ENCODE data around the gene ZNF277.

Gene ZNF277, protein sequence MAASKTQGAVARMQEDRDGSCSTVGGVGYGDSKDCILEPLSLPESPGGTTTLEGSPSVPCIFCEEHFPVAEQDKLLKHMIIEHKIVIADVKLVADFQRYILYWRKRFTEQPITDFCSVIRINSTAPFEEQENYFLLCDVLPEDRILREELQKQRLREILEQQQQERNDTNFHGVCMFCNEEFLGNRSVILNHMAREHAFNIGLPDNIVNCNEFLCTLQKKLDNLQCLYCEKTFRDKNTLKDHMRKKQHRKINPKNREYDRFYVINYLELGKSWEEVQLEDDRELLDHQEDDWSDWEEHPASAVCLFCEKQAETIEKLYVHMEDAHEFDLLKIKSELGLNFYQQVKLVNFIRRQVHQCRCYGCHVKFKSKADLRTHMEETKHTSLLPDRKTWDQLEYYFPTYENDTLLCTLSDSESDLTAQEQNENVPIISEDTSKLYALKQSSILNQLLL

DNA sequence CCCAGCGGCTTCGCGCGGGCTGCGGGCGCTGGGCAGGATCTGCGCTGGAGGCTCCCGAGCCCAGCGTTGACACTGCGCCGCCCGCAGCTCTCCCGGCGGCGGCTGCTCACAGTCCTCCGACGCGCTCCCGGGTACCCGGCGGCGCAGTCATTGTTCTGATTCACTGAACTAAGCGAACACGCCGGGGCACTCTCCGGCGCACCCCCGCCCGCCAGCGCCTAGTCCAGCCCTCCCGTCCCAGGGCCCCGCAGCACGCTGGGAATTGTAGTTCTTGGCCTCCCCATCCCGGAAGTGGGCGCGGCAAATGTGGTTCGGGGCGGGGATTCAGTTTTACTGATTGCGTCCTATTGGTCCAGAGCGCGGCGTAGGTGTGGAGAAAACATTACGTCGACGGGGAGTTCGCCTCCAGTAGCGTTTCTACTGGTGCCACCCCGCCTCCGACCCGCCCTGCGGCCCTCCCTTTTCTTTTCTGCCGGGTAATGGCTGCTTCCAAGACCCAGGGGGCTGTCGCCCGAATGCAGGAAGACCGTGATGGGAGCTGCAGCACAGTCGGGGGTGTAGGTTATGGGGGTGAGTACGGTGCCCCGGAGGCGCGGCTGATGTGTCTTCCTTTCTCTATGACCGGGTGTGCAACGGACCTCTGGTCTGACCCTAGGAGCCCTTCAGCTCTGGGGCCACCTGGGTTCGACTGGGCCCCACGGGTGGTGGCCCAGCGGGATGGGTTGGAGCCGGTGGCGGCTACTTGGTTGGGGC is at the start of gene ZNF277, which contains the start of gene DOCK4:
ZNF277 (plus strand) TSS at position 458 of the 753 bp plus-strand sequence; CDS start at position 480, 22 bp downstream.
DOCK4 (minus strand) TSS at position 162 of the 753 bp plus-strand sequence. CDS start 261 bp downstream, outside the sequence.
- DNase-seq = peak; percentile 85

GRCh38 chr7:112157072-112157471 is 49.4 kb upstream of the ZNF277 start:
- no peak for DNase-seq

GRCh38 chr7:112159351-112159750 is 47.1 kb upstream of the ZNF277 start:
- peak; percentile 38 for DNase-seq

GRCh38 chr7:112160130-112160770 is 46.2 kb upstream of the ZNF277 start:
- no peak for DNase-seq

GRCh38 chr7:112160771-112161150 is 45.7 kb upstream of the ZNF277 start:
- DNase-seq = no peak

DNA sequence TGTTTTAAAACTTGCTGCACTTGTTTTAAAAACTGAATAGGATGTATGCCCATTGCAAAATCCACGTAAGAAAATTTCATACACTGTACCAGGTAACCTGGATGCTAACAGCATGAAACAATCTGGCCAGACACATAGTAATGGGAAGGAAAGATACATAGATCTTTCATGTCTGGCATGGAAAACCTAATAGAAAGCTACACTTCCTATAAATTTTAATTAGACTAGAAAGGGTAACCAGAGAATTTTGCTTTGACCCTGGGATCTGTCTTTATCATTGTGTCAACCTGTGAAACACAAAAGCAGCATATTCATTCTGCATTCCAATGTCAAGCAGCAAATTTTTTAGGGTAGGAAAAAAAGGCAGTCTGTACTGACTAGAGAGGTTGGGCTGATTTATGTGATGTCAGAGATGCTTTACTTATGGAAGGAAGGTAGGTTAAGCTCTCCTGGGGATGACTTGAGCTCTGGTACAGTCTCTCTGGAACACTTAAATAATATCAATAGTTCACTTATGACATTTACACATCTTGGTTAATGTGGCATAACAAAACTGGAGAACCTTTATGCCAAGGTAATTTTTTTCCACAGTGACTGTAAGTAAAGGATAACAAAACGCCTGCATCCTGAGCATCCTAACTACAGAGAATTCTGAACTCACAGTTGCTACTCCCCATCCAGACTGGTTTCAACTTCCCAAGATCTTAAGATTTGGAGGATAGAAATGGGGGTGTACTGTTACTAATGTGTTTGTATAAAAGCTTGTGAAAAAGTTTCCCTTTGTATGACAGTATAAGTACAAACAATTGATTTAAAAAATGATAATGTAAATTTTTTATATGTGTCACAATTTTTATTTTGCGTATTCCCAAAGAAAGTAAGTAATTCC is 45.0 kb upstream of the ZNF277 start:
- no peak for DNase-seq

GRCh38 chr7:112162142-112162766 is 44.2 kb upstream of the ZNF277 start:
- no peak for DNase-seq

DNA sequence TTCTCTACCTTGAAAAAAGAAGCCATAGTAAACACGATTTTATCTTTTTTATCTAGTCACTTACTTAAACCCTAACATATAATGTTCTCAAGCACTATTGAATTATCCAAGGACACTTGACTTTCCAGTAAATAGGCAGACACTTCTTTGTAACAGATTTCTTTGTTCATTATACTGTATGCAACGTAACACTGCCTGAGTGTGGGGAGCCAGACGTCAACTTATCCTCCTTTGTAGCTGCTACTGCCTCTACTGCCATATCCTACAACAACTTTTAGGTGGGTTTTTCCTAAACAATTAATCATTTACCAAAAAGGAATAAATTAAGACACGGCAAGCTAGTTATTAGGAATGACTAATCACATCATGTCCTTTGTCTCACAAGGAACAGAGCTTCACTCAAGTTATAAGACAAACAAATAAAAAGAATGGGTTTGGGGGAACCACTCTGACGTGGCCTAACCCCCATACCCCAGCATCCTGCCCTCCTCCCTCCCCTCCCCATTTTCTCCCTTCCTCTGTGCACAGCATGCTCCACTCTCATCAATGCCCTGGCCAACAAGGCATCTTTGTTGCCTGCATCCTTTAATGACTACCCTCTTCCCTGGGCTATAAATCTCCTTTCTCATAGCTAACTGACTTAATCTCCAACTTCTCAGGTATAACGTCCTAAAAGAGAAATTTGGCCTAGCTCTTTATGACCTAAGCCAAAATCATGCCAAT is 43.5 kb upstream of the ZNF277 start:
- DNase-seq = no peak

- no peak for DNase-seq
Observed at GRCh38 chr7:112167147-112167546, 39.3 kb upstream of the ZNF277 start.

DNA sequence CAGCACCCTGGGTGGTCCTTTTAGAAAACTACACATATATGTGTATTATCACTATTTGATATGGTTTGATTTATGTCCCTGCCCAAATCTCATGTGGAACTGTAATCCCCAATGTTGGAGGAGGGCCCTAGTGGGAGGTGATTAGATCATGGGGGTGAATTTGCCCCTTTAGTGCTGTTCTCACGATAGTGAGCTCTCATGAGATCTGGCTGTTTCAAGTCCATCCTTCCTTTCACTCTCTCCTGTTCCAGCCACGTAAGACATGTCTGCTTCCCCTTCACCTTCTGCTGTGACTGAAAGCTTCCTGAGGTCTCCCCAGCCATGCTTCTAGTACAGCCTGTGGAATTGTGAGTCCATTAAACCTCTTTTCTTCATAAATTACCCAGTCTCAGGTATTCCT is 37.6 kb upstream of the ZNF277 start:
- DNase-seq = no peak

- DNase-seq = no peak
Observed at GRCh38 chr7:112171673-112172072, 34.8 kb upstream of the ZNF277 start.

- DNase-seq = no peak
Observed at GRCh38 chr7:112172870-112173567, 33.5 kb upstream of the ZNF277 start.

DNA sequence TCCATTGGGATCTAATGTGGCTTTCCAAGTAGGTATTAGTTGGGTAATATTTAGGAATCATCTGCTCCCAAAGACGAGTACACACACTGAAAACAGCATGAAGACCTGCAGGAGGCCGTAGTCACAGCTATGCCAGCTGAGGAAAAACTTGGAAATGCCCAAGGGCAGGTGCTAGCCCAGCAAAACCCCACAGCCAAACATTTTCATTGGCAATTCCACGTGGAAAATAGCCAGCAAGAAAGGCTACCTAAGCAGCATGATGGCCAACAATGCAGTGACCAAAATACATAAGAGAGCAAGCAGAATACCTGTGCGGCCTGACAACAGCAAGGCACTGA is 33.0 kb upstream of the ZNF277 start:
- DNase-seq = no peak

GRCh38 chr7:112174192-112174591 is 32.3 kb upstream of the ZNF277 start:
- DNase-seq = no peak

DNA sequence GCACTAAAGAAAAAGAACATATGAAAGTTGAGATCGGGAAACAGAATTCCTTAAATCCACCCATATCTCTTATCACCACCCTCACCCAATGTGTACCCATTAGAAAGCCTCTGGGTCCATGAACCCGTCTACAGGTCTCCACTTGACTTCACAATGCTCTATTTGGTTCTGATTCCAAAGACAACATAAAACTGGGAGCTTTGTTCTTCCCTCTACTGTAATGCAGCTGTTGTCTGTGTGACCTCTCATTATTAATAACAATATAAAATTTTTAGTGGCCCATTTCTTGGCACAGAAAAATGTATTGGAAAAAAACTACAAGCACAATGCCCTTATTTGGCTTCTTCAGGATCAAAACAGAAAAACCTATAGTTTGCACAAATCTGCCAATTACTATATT is 30.3 kb upstream of the ZNF277 start:
- no peak for DNase-seq

- no peak for DNase-seq
Observed at GRCh38 chr7:112176693-112177415, 29.6 kb upstream of the ZNF277 start.

DNA sequence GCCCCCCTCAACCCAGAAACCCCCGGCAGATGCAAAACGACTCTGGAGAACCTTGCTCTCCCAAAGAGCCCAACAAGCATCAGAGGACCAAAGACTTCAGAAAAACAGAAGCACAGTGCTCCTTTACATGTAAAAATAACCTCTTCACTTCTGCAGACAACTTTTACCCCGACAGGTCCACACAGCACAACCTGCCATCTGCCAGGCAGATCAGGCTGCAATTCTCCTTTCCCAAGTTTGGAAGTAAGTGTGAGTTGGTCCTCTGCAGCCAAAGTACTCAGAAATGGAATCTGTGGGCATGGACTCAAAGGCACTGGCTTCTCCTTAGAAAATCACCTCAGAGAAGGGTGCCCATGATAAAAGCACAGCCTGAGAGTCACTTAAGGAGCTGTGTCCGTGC is 26.3 kb upstream of the ZNF277 start:
- DNase-seq = no peak

DNA sequence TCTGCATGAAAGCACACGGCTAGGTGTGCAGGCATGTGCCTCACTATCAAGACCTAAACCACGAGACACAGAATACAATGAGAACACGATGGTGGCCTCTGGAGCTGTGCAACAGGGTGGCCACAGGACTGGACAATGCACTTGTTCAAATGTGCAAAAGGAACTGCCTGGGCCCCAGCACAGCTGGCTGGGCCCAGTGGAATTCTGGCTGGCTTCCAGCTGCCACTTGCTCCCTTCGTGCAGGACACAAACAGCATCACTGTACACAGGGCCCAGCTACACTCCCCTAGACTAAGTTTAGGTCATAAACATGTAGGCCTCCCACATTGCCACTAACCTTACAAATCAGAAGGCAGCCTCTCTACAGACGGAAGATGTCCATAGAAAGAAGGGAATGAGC is 23.7 kb upstream of the ZNF277 start:
- DNase-seq = no peak

GRCh38 chr7:112183266-112183665 is 23.2 kb upstream of the ZNF277 start:
- no peak for DNase-seq

DNA sequence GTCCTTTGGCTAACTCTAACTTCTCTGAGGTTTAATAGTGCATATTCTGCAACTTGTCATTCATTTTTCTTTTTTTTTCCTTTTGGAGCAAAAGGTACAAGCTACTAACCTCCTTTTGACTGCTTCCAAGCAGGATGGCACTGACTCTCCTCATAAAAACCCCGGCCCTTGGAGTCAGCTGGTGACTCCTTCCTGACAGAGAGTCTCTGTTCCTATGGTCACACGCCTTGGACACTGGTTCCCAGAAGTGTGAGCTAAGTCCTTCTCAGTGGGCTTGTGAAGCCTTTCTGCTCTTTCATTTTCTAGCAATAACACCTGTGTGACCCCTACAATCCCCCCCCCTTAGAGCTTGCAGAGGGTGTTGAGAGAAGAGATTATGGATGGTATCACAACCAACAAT is 22.0 kb upstream of the ZNF277 start:
- no peak for DNase-seq
